ENCODE measurements around the gene ABCC6. TPM values are rescaled to one million over a fixed set of nuclear protein-coding genes. Genes with fewer than 3 reads are reported as not detected.

ABCC6 gene
- polyA plus RNA-seq, 3 donors: 6.1 to 16.5 (median 14.7) TPM

- H3K27ac ChIP-seq (ENCODE audit: low read depth in 1 of 2, low read length in 2 of 2): no peak overlapping the region
- intact Hi-C loops (cut with micrococcal nuclease): no loop called here
- Mint-ChIP-seq H3K27me3 (ENCODE audit: low read depth in 3 of 3) (peaks cover 0 to 2% (median 0%) of the 10 kb centered on the region in 3 donors), H3K4me3 (no peak overlapping the region), H3K36me3 (peaks cover 57 to 61% of the 10 kb centered on the region in 2 donors), H3K27ac (no peak overlapping the region), H3K4me1 (no peaks in the 10 kb centered on the region), H3K9me3 (peaks cover 21 to 41% (median 32%) of the 10 kb centered on the region in 7 donors)
- H2AFZ ChIP-seq (ENCODE audit: insufficient read depth, low read depth, low read length, poor library complexity, severe bottlenecking): no peak overlapping the region
- H3K4me3 ChIP-seq (replicated peaks in 1 of 3; ENCODE audit: low read depth in 2 of 3, low read length in 3 of 3): no peak overlapping the region
- DNase-seq: no peak
- peaks cover 22 to 24% of the 10 kb centered on the region in 2 donors for H3K9me3 ChIP-seq (replicated peaks in 1 of 2; ENCODE audit: control insufficient read depth in 1 of 2, insufficient read depth in 1 of 2, low read length in 2 of 2)
- H3K27me3 ChIP-seq (ENCODE audit: control insufficient read depth in 2 of 2, insufficient read depth in 2 of 2, low read length in 2 of 2): no peaks in the 10 kb centered on the region
- H3K79me2 ChIP-seq (ENCODE audit: insufficient read depth, low read length): no peaks in the 10 kb centered on the region
- no peak for TF ChIP-seq CTCF (IDR thresholded peaks at IDR 0.05)
- peaks cover 12 to 64% of the 10 kb centered on the region in 2 donors for H3K36me3 ChIP-seq (replicated peaks in 1 of 2; ENCODE audit: control insufficient read depth in 1 of 2, insufficient read depth in 2 of 2, low read length in 2 of 2)
- H3K9ac ChIP-seq (ENCODE audit: insufficient read depth, low read length, poor library complexity, severe bottlenecking): no peak overlapping the region
- no peaks in the 10 kb centered on the region for H3K4me1 ChIP-seq (ENCODE audit: control insufficient read depth in 1 of 2, insufficient read depth in 2 of 2, low read length in 2 of 2)
- 80% methylated on average over 2 of the region's 3 CpGs for WGBS (ENCODE audit: insufficient coverage)
- H3K4me2 ChIP-seq (replicated peaks; ENCODE audit: extremely low read depth, low read length, poor library complexity, severe bottlenecking): no peak overlapping the region
- no peaks in the 10 kb centered on the region for H4K20me1 ChIP-seq (ENCODE audit: insufficient read depth, low read length)
Measured at GRCh38 chr16:16158741-16159374, 64.4 kb downstream of the ABCC6 start.

GRCh38 chr16:16158082-16158658, 65.1 kb downstream of the ABCC6 start:
- peaks cover 12 to 57% of the 10 kb centered on the region in 2 donors for H3K36me3 ChIP-seq (replicated peaks in 1 of 2; ENCODE audit: control insufficient read depth in 1 of 2, insufficient read depth in 2 of 2, low read length in 2 of 2)
- H3K79me2 ChIP-seq (ENCODE audit: insufficient read depth, low read length): no peaks in the 10 kb centered on the region
- no peak overlapping the region for H3K4me3 ChIP-seq (replicated peaks in 1 of 3; ENCODE audit: low read depth in 2 of 3, low read length in 3 of 3)
- no peak overlapping the region for H3K4me2 ChIP-seq (replicated peaks; ENCODE audit: extremely low read depth, low read length, poor library complexity, severe bottlenecking)
- no peak overlapping the region for H2AFZ ChIP-seq (ENCODE audit: insufficient read depth, low read depth, low read length, poor library complexity, severe bottlenecking)
- H3K4me3 Mint-ChIP-seq: no peak overlapping the region
- DNase-seq: no peak
- intact Hi-C loops (cut with micrococcal nuclease): no loop called here
- peaks cover 0 to 2% (median 0%) of the 10 kb centered on the region in 3 donors for H3K27me3 Mint-ChIP-seq (ENCODE audit: low read depth in 3 of 3)
- H4K20me1 ChIP-seq (ENCODE audit: insufficient read depth, low read length): no peaks in the 10 kb centered on the region
- no peaks in the 10 kb centered on the region for H3K27me3 ChIP-seq (ENCODE audit: control insufficient read depth in 2 of 2, insufficient read depth in 2 of 2, low read length in 2 of 2)
- WGBS (ENCODE audit: insufficient coverage): no CpG with 5 or more reads among the region's 4 CpGs
- H3K4me1 ChIP-seq (ENCODE audit: control insufficient read depth in 1 of 2, insufficient read depth in 2 of 2, low read length in 2 of 2): no peaks in the 10 kb centered on the region
- peaks cover 56 to 59% of the 10 kb centered on the region in 2 donors for H3K36me3 Mint-ChIP-seq
- no peak overlapping the region for H3K27ac Mint-ChIP-seq
- no peak overlapping the region for H3K9ac ChIP-seq (ENCODE audit: insufficient read depth, low read length, poor library complexity, severe bottlenecking)
- no peak overlapping the region for H3K27ac ChIP-seq (ENCODE audit: low read depth in 1 of 2, low read length in 2 of 2)
- no peaks in the 10 kb centered on the region for H3K4me1 Mint-ChIP-seq
- peaks cover 21 to 39% (median 32%) of the 10 kb centered on the region in 7 donors for H3K9me3 Mint-ChIP-seq
- no peak for TF ChIP-seq CTCF (IDR thresholded peaks at IDR 0.05)
- H3K9me3 ChIP-seq (replicated peaks in 1 of 2; ENCODE audit: control insufficient read depth in 1 of 2, insufficient read depth in 1 of 2, low read length in 2 of 2): peaks cover 22 to 24% of the 10 kb centered on the region in 2 donors

Data from CD14-positive monocyte (primary cell).